Measurements from ENCODE around the gene RHEX. TPM values are rescaled to one million over a fixed set of nuclear protein-coding genes. Genes with fewer than 3 reads are reported as not detected.

Gene RHEX
- total and polyA plus RNA-seq, 2 of the 13 experiments (the other 11 are each of a cell fraction or from before 2014, with no cell fraction given): 1.4 to 2.7 TPM

GRCh38 chr1:206049293-206049692 lies 3.7 kb upstream of the RHEX start:
- Histone ChIP-seq H3K4me3 (replicated peaks in 1 of 3; ENCODE audit: insufficient read depth in 1 of 3, low read depth in 2 of 3, low read length in 3 of 3) (no peak overlapping the region), H3K27ac (ENCODE audit: extremely low read length, insufficient read depth, low read length) (peak overlapping the region; percentile 56), H2AFZ (ENCODE audit: low read length) (no peak overlapping the region), H3K79me2 (ENCODE audit: insufficient read depth, low read length) (peaks cover 16% of the 10 kb centered on the region), H3K9ac (ENCODE audit: insufficient read depth, low read depth, low read length) (no peak overlapping the region), H3K4me1 (ENCODE audit: insufficient read depth, low read length) (peaks cover 55% of the 10 kb centered on the region), H3K36me3 (replicated peaks in 1 of 2; ENCODE audit: control insufficient read depth in 1 of 2, insufficient read depth in 2 of 2, low read length in 2 of 2) (no peaks in the 10 kb centered on the region), H3K27me3 (ENCODE audit: control insufficient read depth in 1 of 2, insufficient read depth in 2 of 2, low read length in 2 of 2) (no peaks in the 10 kb centered on the region), H3K4me2 (ENCODE audit: low read depth, low read length) (peak overlapping the region; percentile 78; the same call in 1 of the 2 replicates), H3K9me3 (ENCODE audit: low read length) (no peaks in the 10 kb centered on the region), H4K20me1 (ENCODE audit: insufficient read depth, low read length) (no peaks in the 10 kb centered on the region)
- TF ChIP-seq REPIN1 (CRISPR knock-in tag; IDR thresholded peaks at IDR 0.05; ENCODE audit: borderline replicate concordance, low read depth) (no peak), ZNF382 (CRISPR knock-in tag; IDR thresholded peaks at IDR 0.05; ENCODE audit: borderline replicate concordance) (no peak), ZBTB14 (CRISPR knock-in tag; IDR thresholded peaks at IDR 0.05) (no peak), POLR2AphosphoS5 (IDR thresholded peaks at IDR 0.05; ENCODE audit: low read depth, low read length) (no peak), FOXA3 (CRISPR knock-in tag; IDR thresholded peaks at IDR 0.05) (no peak), ZNF878 (CRISPR knock-in tag; IDR thresholded peaks at IDR 0.05) (no peak), ATF7-NPFF (CRISPR knock-in tag; IDR thresholded peaks at IDR 0.05; ENCODE audit: low read depth) (no peak), MIER3 (CRISPR knock-in tag; IDR thresholded peaks at IDR 0.05; ENCODE audit: borderline replicate concordance) (no peak)
- ChIA-PET CTCF (ENCODE audit: low intra/inter-chr PET ratio, low total read pairs) (no interaction called here), POLR2A (no interaction called here)
- FAIRE-seq (no peak), DNase-seq (ENCODE audit: low spot score) (no peak), ATAC-seq (no peak)
- intact Hi-C loops (cut with micrococcal nuclease; ENCODE audit: unreplicated experiment) (no loop called here), in situ Hi-C loops (cut with HindIII; ENCODE audit: extremely low pct_ligation_motif_present, low pct_unique_long_range_greater_than_20kb) (no loop called here)
- BruUV-seq (replicated peaks): no TSS peak

Measured in HepG2 (cell line).